ENCODE data around the gene GRK1.

GRK1 gene

DNA sequence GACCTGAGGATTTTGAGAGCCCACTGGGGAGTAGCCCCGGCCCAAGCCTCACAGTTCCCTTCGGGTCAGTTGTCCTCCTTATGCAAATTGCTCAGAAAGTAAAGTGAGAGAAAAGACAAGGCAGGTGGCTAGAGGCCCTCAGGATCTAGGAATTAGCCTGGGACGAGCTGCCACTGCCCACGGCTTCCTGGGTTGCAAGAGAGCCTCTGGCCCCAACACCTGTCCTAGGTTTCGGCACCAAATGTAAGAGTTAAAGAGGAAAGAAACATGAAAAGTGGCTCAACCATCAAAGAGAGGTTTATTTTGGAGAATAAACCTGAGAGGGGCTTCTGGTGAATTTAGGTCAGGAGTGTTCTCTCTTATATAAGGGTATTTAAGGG, 117.6 kb downstream of the GRK1 start:
- DNase-seq (ENCODE audit: low read depth) = no peak
- no peak overlapping the region for H3K4me3 ChIP-seq (ENCODE audit: low read length)
- TF ChIP-seq, protein P1, sequence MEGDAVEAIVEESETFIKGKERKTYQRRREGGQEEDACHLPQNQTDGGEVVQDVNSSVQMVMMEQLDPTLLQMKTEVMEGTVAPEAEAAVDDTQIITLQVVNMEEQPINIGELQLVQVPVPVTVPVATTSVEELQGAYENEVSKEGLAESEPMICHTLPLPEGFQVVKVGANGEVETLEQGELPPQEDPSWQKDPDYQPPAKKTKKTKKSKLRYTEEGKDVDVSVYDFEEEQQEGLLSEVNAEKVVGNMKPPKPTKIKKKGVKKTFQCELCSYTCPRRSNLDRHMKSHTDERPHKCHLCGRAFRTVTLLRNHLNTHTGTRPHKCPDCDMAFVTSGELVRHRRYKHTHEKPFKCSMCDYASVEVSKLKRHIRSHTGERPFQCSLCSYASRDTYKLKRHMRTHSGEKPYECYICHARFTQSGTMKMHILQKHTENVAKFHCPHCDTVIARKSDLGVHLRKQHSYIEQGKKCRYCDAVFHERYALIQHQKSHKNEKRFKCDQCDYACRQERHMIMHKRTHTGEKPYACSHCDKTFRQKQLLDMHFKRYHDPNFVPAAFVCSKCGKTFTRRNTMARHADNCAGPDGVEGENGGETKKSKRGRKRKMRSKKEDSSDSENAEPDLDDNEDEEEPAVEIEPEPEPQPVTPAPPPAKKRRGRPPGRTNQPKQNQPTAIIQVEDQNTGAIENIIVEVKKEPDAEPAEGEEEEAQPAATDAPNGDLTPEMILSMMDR (conservative IDR thresholded peaks at IDR 0.05; ENCODE audit: low read length) = no peak

DNA sequence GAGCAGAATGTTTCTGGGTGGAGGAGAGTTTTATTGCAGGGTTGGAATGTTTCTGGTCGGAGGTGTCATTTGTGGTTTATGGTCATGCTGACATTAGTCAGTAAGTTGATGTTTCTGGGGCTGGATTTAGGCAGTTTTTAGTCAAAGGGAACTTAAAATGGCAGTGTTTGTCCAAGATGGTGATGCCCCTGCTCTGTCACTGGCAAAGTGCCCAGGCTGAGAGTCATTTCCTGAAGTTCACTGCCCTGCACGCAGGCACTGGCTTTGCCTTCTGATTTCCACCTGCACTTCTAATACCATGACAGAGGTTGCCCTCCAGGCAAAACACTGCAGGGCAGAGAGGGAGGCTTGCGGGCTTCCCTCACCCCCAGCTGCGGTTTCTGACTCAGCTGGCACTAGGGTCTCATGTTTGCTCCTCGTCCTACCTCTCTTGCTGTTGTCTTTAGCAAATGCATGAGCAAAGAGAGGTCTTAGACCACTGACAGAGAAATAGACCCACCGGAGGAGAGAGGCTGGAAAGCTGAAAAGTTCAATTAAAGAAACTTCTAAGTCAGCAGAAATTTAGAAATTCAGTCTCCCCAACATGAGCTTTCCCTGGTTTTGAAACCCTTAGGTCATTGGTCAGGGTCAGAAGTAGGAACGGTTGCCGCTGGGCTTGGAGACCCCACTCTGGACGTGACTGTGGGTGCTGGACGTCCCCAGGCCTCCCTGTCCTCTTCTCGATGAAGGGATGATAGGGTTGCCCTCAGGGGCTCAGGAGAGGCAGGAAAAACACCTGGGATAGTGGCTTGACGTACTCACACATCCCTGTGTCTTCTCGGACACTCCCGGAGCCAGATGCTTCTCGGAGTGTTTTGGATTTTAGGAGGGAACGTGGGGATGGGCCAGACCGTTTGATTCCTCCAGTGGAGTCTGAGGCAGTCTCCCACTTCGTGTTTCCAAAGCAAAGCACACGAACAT, 118.3 kb downstream of the GRK1 start:
- no peak overlapping the region for H3K4me3 ChIP-seq (ENCODE audit: low read length)
- TF ChIP-seq, protein P1 (conservative IDR thresholded peaks at IDR 0.05; ENCODE audit: low read length) = no peak
- peak; percentile 71 for DNase-seq (ENCODE audit: low read depth)

DNA sequence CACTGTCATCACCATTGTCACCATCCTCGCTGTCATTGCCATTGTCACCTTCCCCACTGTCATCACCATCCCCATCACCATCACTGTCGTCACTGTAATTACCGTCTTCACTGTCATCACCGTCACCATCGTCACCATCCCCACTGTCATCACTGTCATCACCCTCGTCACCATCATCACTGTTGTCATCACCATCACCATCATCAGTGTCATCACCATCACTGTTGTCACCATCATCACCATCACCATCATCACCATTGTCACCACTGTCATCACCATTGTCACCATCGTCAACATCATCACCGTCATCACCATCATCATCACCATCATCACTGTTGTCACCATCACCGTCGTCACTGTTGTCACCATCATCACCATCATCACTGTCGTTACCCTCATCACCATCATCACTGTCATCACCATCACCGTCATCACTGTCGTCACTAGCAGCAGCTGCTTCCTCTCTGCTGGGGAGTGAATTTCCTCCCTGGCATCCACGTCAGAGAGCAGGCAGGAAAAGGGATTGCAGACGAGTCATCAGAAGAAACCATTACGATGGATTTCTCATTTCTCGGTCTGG, 119.3 kb downstream of the GRK1 start:
- no peak overlapping the region for H3K4me3 ChIP-seq (ENCODE audit: low read length)
- DNase-seq (ENCODE audit: low read depth) = peak; percentile 40
- TF ChIP-seq, protein P1 (conservative IDR thresholded peaks at IDR 0.05; ENCODE audit: low read length) = no peak
